Neural crest cell (in vitro differentiated cells): ENCODE measurements around the gene RPLP2. TPM values are rescaled to one million over a fixed set of nuclear protein-coding genes. Genes with fewer than 3 reads are reported as not detected.

ENCODE experiments used
- DNase-seq: peaks from one replicate; pipeline ENCODE4 v3.0.0; 2021; ENCODE audit warnings: low read depth, mixed read lengths, low spot score
- H3K27ac Mint-ChIP-seq: one replicate; pipeline ENCODE4 v1.8.0; 2021; ENCODE audit warnings: mild to moderate bottlenecking, mixed read lengths; ENCODE audit not compliant: unreplicated experiment
- H3K27me3 Mint-ChIP-seq: 2 replicates; pipeline ENCODE4 v1.8.0; 2021; ENCODE audit warnings: low read depth, mild to moderate bottlenecking, mixed read lengths
- H3K36me3 Mint-ChIP-seq: 2 replicates; pipeline ENCODE4 v1.8.0; 2021; ENCODE audit warnings: low read depth, mild to moderate bottlenecking, mixed read lengths
- H3K4me1 Mint-ChIP-seq: 2 replicates; pipeline ENCODE4 v1.8.0; 2021; ENCODE audit warnings: mixed read lengths
- H3K4me3 Mint-ChIP-seq: one replicate; pipeline ENCODE4 v1.8.0; 2021; ENCODE audit warnings: mild to moderate bottlenecking, mixed read lengths
- H3K9me3 Mint-ChIP-seq: 2 replicates; pipeline ENCODE4 v1.8.0; 2021; ENCODE audit warnings: mixed read lengths
- total RNA-seq: library from RNA; stranded (reverse); gene quantifications from 2 replicates; pipeline ENCODE4 v1.2.1, GENCODE V29; 2021
- TF ChIP-seq, protein P1 (sequence below): fragments of 200-600 bp; sonication (generic); conservative IDR thresholded peaks from 2 replicates; pipeline ENCODE4 v1.5.0; 2021; ENCODE audit warnings: antibody characterized with exemption, mild to moderate bottlenecking

RPLP2 gene
- total RNA-seq, 1 donor from 2014 or later: 1,810 TPM

DNA sequence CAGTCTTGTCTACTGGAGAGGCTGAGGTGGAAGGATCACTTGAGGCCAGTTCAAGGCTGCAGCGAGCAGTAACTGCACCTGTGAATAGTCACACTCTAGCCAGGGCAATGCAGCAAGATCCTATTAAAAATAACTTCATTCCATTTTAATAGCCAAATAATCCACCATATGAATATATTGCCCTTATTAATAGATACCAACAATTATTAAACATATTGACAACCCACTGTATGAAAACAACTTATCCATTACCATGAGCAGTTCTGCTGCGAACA is 42.9 kb upstream of the RPLP2 start:
- TF ChIP-seq, protein P1, sequence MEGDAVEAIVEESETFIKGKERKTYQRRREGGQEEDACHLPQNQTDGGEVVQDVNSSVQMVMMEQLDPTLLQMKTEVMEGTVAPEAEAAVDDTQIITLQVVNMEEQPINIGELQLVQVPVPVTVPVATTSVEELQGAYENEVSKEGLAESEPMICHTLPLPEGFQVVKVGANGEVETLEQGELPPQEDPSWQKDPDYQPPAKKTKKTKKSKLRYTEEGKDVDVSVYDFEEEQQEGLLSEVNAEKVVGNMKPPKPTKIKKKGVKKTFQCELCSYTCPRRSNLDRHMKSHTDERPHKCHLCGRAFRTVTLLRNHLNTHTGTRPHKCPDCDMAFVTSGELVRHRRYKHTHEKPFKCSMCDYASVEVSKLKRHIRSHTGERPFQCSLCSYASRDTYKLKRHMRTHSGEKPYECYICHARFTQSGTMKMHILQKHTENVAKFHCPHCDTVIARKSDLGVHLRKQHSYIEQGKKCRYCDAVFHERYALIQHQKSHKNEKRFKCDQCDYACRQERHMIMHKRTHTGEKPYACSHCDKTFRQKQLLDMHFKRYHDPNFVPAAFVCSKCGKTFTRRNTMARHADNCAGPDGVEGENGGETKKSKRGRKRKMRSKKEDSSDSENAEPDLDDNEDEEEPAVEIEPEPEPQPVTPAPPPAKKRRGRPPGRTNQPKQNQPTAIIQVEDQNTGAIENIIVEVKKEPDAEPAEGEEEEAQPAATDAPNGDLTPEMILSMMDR: no peak
- no peaks in the 10 kb centered on the region for H3K9me3 Mint-ChIP-seq
- peaks cover 5% of the 10 kb centered on the region for H3K36me3 Mint-ChIP-seq

DNA sequence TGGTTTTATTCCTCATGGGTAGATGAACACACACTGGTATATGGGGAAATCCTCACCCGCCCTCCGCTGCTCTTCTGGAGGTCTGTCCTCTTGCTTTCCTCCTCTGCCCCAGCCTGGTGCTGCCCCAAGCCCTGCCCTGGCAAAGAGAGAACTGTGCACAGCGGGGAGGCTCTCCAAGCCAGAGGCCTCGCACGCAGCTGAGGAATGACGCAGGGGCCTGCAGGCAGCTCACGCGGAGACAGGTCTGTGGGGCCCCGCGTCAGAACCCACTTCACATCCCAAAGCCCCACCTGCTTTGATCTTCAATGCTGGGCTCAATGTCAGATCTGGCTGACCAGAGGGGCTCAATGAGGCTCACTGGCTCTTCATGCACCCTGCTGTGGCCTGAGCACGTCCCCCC is 42.5 kb upstream of the RPLP2 start:
- TF ChIP-seq, protein P1: no peak
- peak overlapping the region; percentile 45 for H3K4me3 Mint-ChIP-seq
- H3K4me1 Mint-ChIP-seq: no peaks in the 10 kb centered on the region
- H3K27me3 Mint-ChIP-seq: peaks cover 2% of the 10 kb centered on the region
- H3K36me3 Mint-ChIP-seq: peaks cover 5% of the 10 kb centered on the region
- H3K27ac Mint-ChIP-seq: no peak overlapping the region
- no peak for DNase-seq
- H3K9me3 Mint-ChIP-seq: no peaks in the 10 kb centered on the region

More for the DNA sequence above, 42.9 kb upstream of the RPLP2 start:
- DNase-seq: no peak
- Mint-ChIP-seq H3K27ac (no peak overlapping the region), H3K4me3 (peak overlapping the region; percentile 45), H3K27me3 (peaks cover 2% of the 10 kb centered on the region), H3K4me1 (no peaks in the 10 kb centered on the region)

DNA sequence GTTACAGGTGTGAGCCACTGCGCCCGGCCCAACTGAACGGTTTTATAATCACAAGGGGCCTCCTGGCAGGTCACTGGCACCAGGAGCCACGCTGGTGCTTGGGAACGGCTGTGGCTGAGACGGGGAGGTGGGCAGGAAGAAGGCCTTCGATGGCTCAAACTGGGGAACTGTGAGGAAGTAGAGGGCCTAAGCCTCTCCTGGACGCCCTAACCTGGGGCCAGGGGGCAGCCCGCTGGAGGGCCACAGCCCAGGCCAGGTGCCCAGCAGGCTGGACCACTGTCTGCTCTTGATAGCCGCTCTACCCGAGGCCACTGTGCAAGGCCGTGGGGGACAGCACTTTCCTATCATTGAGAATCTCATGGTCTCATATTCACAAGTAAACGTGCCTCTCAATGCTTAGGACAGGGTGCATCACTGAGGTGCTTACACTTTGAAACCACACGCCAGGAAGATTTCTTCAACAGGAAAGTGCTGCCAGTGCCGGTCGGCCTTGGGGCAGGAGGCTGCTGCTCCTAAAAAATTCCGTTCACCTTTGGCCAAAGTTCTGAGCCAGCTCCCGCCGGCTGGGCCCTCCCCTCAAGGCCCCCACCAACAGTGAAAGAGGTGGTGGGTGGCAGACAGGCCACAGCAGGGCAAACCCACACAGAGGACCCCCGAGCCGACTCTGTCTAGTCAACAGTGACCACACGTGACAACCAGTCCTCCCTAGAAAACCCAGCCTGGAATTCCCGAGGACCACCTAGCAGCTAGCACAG is 39.7 kb upstream of the RPLP2 start:
- no peak overlapping the region for H3K4me3 Mint-ChIP-seq
- H3K36me3 Mint-ChIP-seq: peaks cover 3% of the 10 kb centered on the region
- H3K4me1 Mint-ChIP-seq: peaks cover 6% of the 10 kb centered on the region
- no peaks in the 10 kb centered on the region for H3K27me3 Mint-ChIP-seq
- no peak for DNase-seq
- TF ChIP-seq, protein P1: no peak
- no peaks in the 10 kb centered on the region for H3K9me3 Mint-ChIP-seq
- H3K27ac Mint-ChIP-seq: no peak overlapping the region

DNA sequence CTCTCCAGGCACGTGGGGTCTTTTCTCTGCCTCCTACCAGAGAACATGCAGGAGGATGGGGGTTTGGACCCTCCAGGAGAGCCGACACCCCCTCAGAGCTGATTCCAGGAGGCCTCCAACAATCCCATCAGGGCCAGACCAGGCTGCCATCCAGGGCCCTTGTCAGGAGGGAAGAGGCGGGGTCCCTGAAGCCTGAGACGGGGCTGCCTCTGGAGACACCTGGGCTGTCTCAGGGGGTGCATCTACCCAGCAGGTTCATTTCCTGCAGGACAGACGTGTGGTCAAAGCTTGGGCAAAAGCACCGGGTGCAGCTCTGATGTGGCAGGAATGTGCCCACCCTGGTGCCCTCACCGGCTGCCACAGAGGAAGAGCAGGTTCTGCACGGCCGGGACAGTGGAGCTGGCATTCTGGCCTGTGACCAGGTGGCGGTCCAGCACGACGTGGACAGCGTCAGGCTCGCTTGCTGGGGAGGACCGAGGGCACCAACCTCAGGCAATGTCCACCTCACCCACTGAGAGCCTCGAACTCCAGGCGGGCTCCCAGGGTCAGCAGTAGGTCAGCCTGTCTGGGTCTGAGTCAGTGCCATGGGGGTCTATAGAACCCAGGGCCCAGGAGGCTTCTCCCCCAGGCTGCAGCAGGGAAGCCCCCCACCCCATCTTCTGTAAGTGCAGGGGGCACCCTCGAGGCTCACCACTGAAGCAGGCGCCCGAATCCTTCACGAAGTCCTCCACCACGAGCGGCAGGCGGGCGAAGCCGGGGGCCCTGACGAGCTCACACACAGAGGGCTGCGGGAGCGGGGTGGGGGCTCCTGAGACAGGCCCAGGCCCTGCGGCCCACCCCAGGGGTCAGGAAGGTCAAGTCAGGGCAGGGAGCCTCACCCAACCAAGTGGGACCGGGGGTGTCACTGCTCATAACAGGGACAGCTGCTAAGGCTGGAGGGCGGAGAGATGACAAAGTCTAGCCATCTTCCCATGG is 38.8 kb upstream of the RPLP2 start:
- no peak for DNase-seq
- Mint-ChIP-seq H3K9me3 (no peaks in the 10 kb centered on the region), H3K36me3 (peaks cover 3% of the 10 kb centered on the region), H3K27me3 (no peaks in the 10 kb centered on the region), H3K4me1 (peaks cover 13% of the 10 kb centered on the region), H3K4me3 (no peak overlapping the region), H3K27ac (no peak overlapping the region)
- TF ChIP-seq, protein P1: no peak

DNA sequence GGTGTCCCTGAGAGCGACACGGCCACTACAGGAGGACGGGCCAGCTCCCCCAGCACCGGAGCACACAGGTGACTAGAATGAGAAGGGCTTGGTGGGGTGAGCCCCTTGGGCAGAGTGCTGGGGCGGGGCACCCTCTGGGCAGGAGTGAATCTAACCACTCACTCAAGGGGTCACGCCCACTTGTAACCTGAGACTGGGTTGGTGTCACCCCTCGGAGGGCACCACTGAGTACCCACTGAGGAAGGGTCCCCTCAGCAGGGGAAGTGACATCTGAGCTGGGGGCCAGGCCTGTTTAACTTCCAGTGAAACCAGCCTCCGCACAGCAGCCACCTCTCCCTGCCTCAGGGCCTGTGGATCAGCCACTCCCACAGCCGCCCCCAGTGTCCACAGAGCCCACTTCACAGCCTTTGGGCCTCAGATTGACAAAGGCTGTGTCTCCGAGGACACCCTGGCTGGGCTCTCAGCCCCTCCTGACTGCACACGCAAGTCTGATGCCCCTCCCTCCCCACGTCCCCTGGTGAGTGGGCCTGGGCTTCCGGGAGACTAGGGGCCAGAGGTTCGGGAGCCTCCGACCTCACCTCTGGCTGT is 38.1 kb upstream of the RPLP2 start:
- Mint-ChIP-seq H3K9me3 (no peaks in the 10 kb centered on the region), H3K27me3 (no peaks in the 10 kb centered on the region), H3K36me3 (peaks cover 1% of the 10 kb centered on the region), H3K4me3 (no peak overlapping the region), H3K4me1 (peaks cover 18% of the 10 kb centered on the region), H3K27ac (no peak overlapping the region)
- TF ChIP-seq, protein P1: no peak
- no peak for DNase-seq
